ENCODE measurements around the gene SLC2A10. TPM values are rescaled to one million over a fixed set of nuclear protein-coding genes. Genes with fewer than 3 reads are reported as not detected.

Gene SLC2A10
- polyA plus RNA-seq, 1 donor (not counting 4 experiments of a cell fraction or from before 2014, with no cell fraction given) = not detected

- FAIRE-seq (no peak), DNase-seq (ENCODE audit: low read depth, low spot score) (no peak)
- H2AFZ ChIP-seq (ENCODE audit: control insufficient read depth, low read length) = no peak overlapping the region
- H3K9ac ChIP-seq (ENCODE audit: control insufficient read depth, extremely low read depth, insufficient read depth, low read length) = no peak overlapping the region
- H3K4me3 ChIP-seq (ENCODE audit: control insufficient read depth in 2 of 3, extremely low read depth in 1 of 3, insufficient read depth in 2 of 3, low read depth in 1 of 3, low read length in 3 of 3) = no peak overlapping the region
- H3K9me3 ChIP-seq (ENCODE audit: control insufficient read depth, low read depth, low read length) = no peaks in the 10 kb centered on the region
- dilution Hi-C loops (cut with MboI; ENCODE audit: extremely low pct_ligation_motif_present, low sequenced_read_pairs) = no loop called here
- H3K27ac ChIP-seq (ENCODE audit: control insufficient read depth, insufficient read depth, low read length) = no peak overlapping the region
- no peaks in the 10 kb centered on the region for H3K27me3 ChIP-seq (ENCODE audit: control insufficient read depth, extremely low read depth, insufficient read depth, low read length)
- peaks cover 3% of the 10 kb centered on the region for H3K4me1 ChIP-seq (ENCODE audit: control insufficient read depth, extremely low read depth, insufficient read depth, low read length)
- no peaks in the 10 kb centered on the region for H3K79me2 ChIP-seq (ENCODE audit: control insufficient read depth, insufficient read depth, low read length)
- TF ChIP-seq CTCF (optimal IDR thresholded peaks at IDR 0.05 in 1 of 3, IDR thresholded peaks at IDR 0.05 in 1 of 3, conservative IDR thresholded peaks at IDR 0.05 in 1 of 3; ENCODE audit: extremely low read depth in 1 of 3, insufficient read depth in 2 of 3, low read length in 3 of 3) (no peak), EZH2 (IDR thresholded peaks at IDR 0.05; ENCODE audit: low read length) (no peak)
- H4K20me1 ChIP-seq (ENCODE audit: control insufficient read depth, extremely low read depth, insufficient read depth, low read length) = no peaks in the 10 kb centered on the region
- no peak overlapping the region for H3K4me2 ChIP-seq (ENCODE audit: control insufficient read depth, extremely low read depth, insufficient read depth, low read depth, low read length)
- H3K36me3 ChIP-seq (ENCODE audit: control insufficient read depth in 2 of 2, extremely low read depth in 1 of 2, insufficient read depth in 2 of 2, low read length in 2 of 2) = peaks cover 2 to 5% of the 10 kb centered on the region in 2 experiments
- no peaks in the 10 kb centered on the region for H3K9me1 ChIP-seq (ENCODE audit: control insufficient read depth, extremely low read depth, insufficient read depth, low read length)
Observed at GRCh38 chr20:46670585-46671584, 38.6 kb upstream of the SLC2A10 start.

- DNase-seq (ENCODE audit: low read depth, low spot score) (no peak), FAIRE-seq (no peak)
- Histone ChIP-seq H3K79me2 (ENCODE audit: control insufficient read depth, insufficient read depth, low read length) (no peaks in the 10 kb centered on the region), H2AFZ (ENCODE audit: control insufficient read depth, low read length) (no peak overlapping the region), H3K27me3 (ENCODE audit: control insufficient read depth, extremely low read depth, insufficient read depth, low read length) (no peaks in the 10 kb centered on the region), H4K20me1 (ENCODE audit: control insufficient read depth, extremely low read depth, insufficient read depth, low read length) (no peaks in the 10 kb centered on the region), H3K9ac (ENCODE audit: control insufficient read depth, extremely low read depth, insufficient read depth, low read length) (no peak overlapping the region), H3K4me1 (ENCODE audit: control insufficient read depth, extremely low read depth, insufficient read depth, low read length) (peaks cover 1% of the 10 kb centered on the region), H3K9me3 (ENCODE audit: control insufficient read depth, low read depth, low read length) (no peaks in the 10 kb centered on the region), H3K27ac (ENCODE audit: control insufficient read depth, insufficient read depth, low read length) (no peak overlapping the region), H3K4me3 (ENCODE audit: control insufficient read depth in 2 of 3, extremely low read depth in 1 of 3, insufficient read depth in 2 of 3, low read depth in 1 of 3, low read length in 3 of 3) (no peak overlapping the region), H3K9me1 (ENCODE audit: control insufficient read depth, extremely low read depth, insufficient read depth, low read length) (no peaks in the 10 kb centered on the region), H3K36me3 (ENCODE audit: control insufficient read depth in 2 of 2, extremely low read depth in 1 of 2, insufficient read depth in 2 of 2, low read length in 2 of 2) (peaks cover under 1 to 2% of the 10 kb centered on the region in 2 experiments), H3K4me2 (ENCODE audit: control insufficient read depth, extremely low read depth, insufficient read depth, low read depth, low read length) (no peak overlapping the region)
- dilution Hi-C loops (cut with MboI; ENCODE audit: extremely low pct_ligation_motif_present, low sequenced_read_pairs) = no loop called here
- TF ChIP-seq CTCF (optimal IDR thresholded peaks at IDR 0.05 in 1 of 3, IDR thresholded peaks at IDR 0.05 in 1 of 3, conservative IDR thresholded peaks at IDR 0.05 in 1 of 3; ENCODE audit: extremely low read depth in 1 of 3, insufficient read depth in 2 of 3, low read length in 3 of 3) = no peak
- no peak for TF ChIP-seq EZH2 (IDR thresholded peaks at IDR 0.05; ENCODE audit: low read length)
Observed at GRCh38 chr20:46671866-46672542, 37.4 kb upstream of the SLC2A10 start.

Measured in keratinocyte (primary cell).